NCI-H345 (cell line): ENCODE measurements around the gene TOP2B.
A peak's percentile ranks its signal among the peaks of the same experiment; 100 is the strongest.

Source experiments
- DNase-seq: peaks from one replicate; lab custom pipeline; 2025; lab: John Stamatoyannopoulos, UW

Gene TOP2B

DNA sequence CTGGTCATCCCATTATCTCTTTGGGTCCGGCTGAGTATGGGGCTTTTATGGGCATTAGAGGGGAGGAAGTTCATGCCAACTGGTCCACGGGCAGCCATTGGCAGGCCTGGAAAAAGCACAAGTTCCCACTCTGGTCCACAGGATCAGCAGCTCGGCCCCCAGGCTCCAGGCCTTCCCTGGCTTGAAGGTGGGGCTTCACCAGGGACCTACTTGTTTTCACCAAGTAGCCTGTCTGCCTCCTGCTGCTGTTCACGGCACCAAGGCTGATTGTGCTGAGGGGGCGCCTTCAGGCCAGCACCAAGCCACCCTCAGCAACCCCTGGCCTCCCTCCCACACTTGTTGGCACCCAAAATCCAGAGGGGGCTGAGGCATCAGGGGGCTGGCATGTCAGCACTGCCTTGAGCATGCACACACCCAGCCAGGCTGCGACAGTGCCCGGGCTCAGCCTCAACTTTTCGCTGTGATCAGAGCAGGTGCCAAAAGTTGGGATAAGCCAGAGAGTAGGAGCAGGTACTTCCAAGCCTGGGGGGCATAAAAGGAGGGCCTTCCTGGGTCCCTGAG lies 9.1 kb upstream of the TOP2B start:
- DNase-seq, result no peak

DNA sequence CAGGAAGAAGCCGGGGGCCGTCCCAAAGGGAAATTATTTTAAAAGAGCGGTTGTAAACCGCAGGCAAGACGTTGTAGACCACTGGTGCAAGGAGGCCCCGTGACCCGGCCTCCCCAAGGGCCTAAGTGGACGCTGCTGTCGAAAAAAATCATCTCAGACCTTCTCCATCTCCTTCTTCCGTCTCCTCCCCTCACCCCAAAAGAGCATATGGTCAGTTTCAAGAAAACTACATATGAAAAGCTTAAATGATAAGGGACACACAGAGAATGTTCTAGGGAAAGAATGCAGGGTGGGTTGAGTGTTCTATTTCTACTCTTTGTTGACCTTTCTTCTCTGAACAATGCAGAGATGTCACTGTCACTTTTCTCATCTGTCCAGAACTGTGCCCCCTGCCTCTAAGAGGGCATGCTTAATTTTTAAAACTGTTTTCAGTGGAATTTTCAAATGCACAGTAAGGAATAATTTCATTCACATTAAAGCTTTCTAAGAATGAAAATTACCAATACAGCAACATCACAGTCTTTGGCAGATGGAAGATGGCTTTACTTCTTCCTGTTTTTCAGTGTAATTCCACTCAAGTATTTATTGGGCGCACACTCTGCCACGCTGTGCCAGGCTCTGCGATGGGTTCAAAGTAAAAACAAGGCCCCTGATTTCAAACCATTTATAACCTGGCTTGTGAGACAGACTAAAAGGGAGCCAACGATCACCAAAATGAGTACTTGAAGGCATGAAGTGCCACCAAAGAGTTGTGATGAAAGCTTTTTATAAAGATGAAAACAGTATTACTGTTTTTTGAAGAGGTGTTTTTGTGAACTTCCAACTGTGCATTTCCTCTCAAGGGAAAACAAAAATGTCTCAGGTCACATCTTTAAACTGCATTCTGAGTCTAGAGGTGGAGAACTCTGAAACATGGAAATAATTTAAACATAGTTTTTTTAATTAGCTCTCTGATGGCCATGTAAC lies 891 bp upstream of the TOP2B start:
- DNase-seq, result no peak

GRCh38 chr3:25663869-25664811 lies 567 bp downstream of the TOP2B start:
- peak; percentile 45 for DNase-seq

DNA sequence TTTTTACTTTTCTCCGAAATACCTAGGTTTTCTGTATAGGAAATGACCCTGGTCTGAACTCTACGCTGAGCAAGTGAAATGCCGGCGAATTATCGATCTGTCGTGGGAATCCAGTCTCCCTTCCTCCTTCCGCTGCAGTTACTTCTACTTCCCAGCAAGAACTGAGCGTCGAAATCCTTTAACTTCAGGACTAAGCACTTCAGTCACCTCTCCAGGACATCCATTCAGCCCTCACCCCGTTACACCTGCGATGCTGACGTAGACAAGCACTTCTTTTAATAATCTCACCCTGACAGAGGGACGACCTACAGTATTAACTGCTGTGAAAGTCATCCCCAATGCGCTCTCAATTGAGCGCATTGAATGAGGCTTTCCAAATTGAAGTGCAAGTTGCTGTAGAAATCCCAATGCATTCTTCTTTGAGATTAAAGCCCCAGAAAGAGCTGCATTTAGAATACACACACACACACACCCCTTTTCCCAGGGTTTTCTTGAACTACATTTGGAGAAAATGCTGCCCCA lies 1.3 kb downstream of the TOP2B start:
- DNase-seq, result peak; percentile 30

DNA sequence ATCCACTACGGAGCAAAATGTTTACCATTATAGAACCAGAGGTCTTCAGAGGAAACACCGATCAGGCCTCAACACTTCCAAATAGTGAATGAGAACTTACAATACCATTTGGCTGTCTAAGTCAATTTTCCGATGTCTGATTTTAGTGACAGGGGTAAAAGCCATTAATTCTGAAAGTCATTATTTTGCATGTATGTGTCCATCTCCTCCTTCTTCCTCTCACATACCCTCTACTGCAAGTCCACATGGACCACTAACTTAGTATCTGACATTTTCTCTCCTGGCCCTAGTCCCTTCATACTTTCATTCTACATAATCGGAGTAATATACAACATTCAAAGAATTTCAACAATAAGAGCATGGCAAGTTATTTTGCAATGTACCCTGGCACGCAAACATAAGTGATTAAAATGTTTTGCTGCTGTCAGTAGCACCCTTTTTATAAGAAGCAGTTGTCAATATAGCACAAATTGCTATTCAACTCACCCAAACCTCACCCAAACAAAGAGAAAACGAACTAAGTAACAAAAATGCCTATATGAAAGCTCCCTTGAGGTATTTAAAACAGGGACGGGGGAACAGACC lies 1.9 kb downstream of the TOP2B start:
- DNase-seq, result no peak

DNA sequence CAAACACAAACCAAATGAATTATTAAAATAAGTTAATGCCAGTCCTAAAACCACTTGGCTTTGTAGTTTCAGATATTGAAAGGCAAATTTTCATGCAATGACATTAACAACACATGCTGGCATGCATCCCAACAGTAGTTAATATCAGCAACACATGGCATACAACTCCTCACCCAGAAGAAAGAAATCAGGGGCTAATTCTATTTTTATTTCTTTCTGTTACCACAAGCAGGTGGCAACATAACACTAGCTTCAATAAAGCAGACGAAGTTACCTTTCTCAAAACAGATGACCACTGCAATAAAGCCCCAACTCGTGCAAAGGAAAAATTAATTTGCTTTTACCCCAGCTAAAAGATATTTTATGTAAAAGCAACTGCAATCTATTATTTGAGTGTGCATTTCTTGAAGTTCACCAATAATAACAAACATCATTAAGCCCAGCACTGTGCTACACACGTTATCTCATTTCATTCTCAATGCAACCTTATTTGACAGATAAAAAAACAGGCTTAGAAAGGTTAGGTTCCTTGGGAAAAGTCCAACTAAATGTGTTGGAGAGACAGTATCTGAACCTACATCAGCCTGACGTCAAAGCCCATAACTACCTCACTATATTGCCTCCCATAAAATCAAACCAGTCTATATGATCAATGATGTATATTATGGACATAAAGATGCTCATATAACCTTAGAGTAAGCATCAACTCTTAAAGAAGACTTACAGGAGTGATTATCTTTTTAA lies 2.8 kb downstream of the TOP2B start:
- DNase-seq, result no peak

- DNase-seq, result no peak
Measured at GRCh38 chr3:25658836-25659235, 5.9 kb downstream of the TOP2B start.

- DNase-seq, result no peak
Measured at GRCh38 chr3:25657293-25657692, 7.4 kb downstream of the TOP2B start.

- no peak for DNase-seq
Measured at GRCh38 chr3:25655659-25656058, 9.0 kb downstream of the TOP2B start.

GRCh38 chr3:25654576-25654975 lies 10.1 kb downstream of the TOP2B start:
- no peak for DNase-seq

DNA sequence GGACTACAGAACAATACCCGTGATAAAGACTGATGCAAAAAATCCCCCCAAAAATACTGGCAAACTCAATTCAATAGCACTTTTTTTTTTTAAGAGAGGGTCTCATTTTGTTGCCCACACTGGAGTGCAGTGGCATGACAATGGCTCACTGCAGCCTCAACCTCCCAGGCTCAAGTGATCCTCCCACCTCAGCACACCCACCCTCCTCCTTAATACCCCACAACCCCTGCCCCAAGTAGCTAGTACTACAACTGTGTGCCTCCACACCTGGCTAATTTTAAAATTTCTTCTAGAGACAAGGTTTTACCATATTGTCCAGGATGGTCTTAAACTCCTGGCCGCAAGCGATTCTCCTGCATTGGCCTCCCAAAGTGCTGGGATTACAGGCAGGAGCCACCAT lies 11.4 kb downstream of the TOP2B start:
- DNase-seq, result no peak

GRCh38 chr3:25652921-25653320 lies 11.8 kb downstream of the TOP2B start:
- no peak for DNase-seq

DNA sequence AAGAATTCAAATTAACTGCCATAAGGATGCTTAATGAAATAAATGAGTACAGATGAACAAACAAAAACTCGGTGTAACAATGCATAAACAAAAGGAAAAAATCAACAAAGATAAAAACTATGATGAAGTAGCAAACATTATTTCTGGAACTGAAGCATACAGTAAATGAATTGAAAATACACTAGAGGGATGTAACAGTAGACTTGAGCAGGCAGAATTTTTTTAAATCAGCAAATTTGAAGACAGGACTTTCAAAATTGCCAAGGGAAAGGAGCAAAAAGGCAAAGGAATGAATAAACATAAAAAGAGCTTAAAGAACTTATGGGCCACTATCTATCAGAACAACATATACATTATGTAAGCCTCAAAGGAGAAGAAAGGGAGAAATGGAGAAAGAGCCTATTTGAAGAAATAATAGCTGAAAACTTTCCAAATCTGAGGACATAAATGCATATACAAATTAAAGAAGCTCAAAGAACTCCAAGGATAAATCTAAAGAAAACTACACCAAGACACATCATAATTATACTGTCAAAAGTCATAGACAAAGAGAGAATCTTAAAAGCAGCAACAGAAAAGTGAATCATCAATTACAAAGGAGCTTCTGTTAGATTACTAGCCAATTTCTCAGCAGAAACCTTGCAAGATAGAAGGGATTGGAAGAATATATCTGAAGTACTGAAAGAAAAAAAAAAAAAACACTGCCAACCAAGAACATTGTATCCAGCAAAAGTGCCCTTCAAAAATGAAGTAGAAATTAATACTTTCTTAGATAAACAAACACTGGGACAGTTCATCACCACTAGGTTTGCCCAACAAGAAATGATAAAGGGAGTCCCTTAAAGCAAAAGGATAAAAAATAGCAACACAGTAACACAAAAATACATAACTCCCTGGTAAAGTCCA lies 15.5 kb downstream of the TOP2B start:
- no peak for DNase-seq

GRCh38 chr3:25648107-25648535 lies 16.6 kb downstream of the TOP2B start:
- peak; percentile 70 for DNase-seq

GRCh38 chr3:25635038-25635437 lies 29.7 kb downstream of the TOP2B start:
- no peak for DNase-seq

DNA sequence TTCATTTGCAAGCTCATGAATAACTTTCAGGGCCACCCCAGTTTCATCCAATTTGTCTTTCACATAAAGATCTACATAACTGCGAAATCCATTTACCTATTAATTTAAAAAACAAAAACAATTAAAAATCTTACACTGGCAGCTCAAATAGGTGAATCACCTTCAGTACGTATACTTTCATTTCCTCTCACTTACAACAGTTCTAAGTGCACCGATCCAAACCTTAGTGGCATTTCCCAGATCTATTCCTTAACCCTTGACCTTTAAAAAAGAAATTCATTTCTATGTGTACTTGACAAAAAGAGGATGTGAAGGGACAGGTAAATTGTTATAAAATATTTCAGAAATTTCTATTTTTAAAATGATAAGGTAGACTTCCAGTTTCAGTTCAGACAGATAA lies 30.8 kb downstream of the TOP2B start:
- DNase-seq, result no peak

- no peak for DNase-seq
Measured at GRCh38 chr3:25631989-25632388, 32.7 kb downstream of the TOP2B start.

- no peak for DNase-seq
Measured at GRCh38 chr3:25621087-25621486, 43.6 kb downstream of the TOP2B start.

GRCh38 chr3:25620493-25620892 lies 44.2 kb downstream of the TOP2B start:
- no peak for DNase-seq

GRCh38 chr3:25619382-25619781 lies 45.3 kb downstream of the TOP2B start:
- DNase-seq, result no peak
